RWPE2 (cell line): ENCODE results near the gene ZNF681.

ENCODE experiments used
- ATAC-seq: fragments of 200-7000 bp; cut with Tn5 transposase; 3 replicates; pipeline ENCODE4 v1.9.1; 2021; ENCODE audit warnings: low read depth
- DNase-seq: peaks from one replicate; pipeline ENCODE4 v3.0.0-alpha.2; 2020; ENCODE audit warnings: low spot score
- H3K27ac ChIP-seq: fragments of 450-650 bp; 2 replicates; pipeline ENCODE4 v1.5.1; 2017; ENCODE audit warnings: mild to moderate bottlenecking; ENCODE audit not compliant: poor library complexity, severe bottlenecking
- H3K27me3 ChIP-seq: fragments of 250-450 bp; sonication (Bioruptor Pico); 2 replicates; pipeline ENCODE4 v1.5.1; 2021; ENCODE audit warnings: mild to moderate bottlenecking, moderate library complexity; ENCODE audit not compliant: insufficient read depth, poor library complexity, severe bottlenecking
- H3K36me3 ChIP-seq: fragments of 250-450 bp; sonication (Bioruptor Pico); 2 replicates; pipeline ENCODE4 v1.5.1; 2020; ENCODE audit warnings: low read depth, mild to moderate bottlenecking, moderate library complexity
- H3K4me1 ChIP-seq: fragments of 250-450 bp; sonication (Bioruptor Pico); 2 replicates; pipeline ENCODE4 v1.5.1; 2021; ENCODE audit warnings: mild to moderate bottlenecking, moderate library complexity; ENCODE audit not compliant: insufficient read depth, poor library complexity, severe bottlenecking
- H3K4me3 ChIP-seq: fragments of 250-450 bp; sonication (Bioruptor Pico); 2 replicates; pipeline ENCODE4 v1.5.1; 2021; ENCODE audit warnings: mild to moderate bottlenecking, moderate library complexity; ENCODE audit not compliant: severe bottlenecking
- H3K9me3 ChIP-seq: fragments of 250-450 bp; sonication (Bioruptor Pico); 2 replicates; pipeline ENCODE4 v1.5.1; 2021; ENCODE audit warnings: mild to moderate bottlenecking, moderate library complexity; ENCODE audit not compliant: severe bottlenecking
- TF ChIP-seq, protein P1 (sequence below): fragments of 450-650 bp; IDR thresholded peaks from one replicate; pipeline ENCODE4 v1.5.1; 2017; ENCODE audit warnings: mild to moderate bottlenecking, moderate library complexity; ENCODE audit not compliant: poor library complexity, severe bottlenecking

ZNF681 gene

GRCh38 chr19:23771761-23772674 lies 13.3 kb upstream of the ZNF681 start:
- Histone ChIP-seq H3K27ac (peak overlapping the region; percentile 35), H3K4me3 (no peak overlapping the region), H3K36me3 (peaks cover 17% of the 10 kb centered on the region), H3K27me3 (no peaks in the 10 kb centered on the region), H3K9me3 (no peaks in the 10 kb centered on the region), H3K4me1 (peaks cover 6% of the 10 kb centered on the region)
- ATAC-seq (peak; percentile 64), DNase-seq (no peak)
- TF ChIP-seq, protein P1, sequence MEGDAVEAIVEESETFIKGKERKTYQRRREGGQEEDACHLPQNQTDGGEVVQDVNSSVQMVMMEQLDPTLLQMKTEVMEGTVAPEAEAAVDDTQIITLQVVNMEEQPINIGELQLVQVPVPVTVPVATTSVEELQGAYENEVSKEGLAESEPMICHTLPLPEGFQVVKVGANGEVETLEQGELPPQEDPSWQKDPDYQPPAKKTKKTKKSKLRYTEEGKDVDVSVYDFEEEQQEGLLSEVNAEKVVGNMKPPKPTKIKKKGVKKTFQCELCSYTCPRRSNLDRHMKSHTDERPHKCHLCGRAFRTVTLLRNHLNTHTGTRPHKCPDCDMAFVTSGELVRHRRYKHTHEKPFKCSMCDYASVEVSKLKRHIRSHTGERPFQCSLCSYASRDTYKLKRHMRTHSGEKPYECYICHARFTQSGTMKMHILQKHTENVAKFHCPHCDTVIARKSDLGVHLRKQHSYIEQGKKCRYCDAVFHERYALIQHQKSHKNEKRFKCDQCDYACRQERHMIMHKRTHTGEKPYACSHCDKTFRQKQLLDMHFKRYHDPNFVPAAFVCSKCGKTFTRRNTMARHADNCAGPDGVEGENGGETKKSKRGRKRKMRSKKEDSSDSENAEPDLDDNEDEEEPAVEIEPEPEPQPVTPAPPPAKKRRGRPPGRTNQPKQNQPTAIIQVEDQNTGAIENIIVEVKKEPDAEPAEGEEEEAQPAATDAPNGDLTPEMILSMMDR, result no peak

DNA sequence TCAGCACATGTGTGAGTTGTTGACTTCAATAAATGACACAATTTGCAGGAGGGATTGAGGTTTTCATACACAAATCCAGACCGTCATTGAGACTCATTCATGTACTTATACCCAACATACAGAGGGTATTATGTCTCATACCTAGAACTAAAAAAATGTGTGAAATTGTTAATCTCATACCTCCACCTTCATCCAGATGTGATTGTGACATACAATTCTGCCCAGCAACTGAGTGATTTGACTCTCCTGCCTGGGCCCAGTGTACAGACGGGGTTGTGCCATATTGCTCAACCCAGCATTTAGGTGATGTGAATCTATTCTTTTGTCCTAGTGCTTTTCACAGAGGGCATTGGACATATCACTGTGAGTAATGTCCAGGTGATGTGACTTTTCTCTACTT lies 12.6 kb upstream of the ZNF681 start:
- Histone ChIP-seq H3K27ac (peak overlapping the region; percentile 35), H3K36me3 (peaks cover 13% of the 10 kb centered on the region; the same call in 1 of the 2 replicates), H3K4me3 (no peak overlapping the region), H3K9me3 (no peaks in the 10 kb centered on the region), H3K4me1 (peaks cover 6% of the 10 kb centered on the region), H3K27me3 (no peaks in the 10 kb centered on the region)
- TF ChIP-seq, protein P1, result no peak
- no peak for ATAC-seq
- no peak for DNase-seq

DNA sequence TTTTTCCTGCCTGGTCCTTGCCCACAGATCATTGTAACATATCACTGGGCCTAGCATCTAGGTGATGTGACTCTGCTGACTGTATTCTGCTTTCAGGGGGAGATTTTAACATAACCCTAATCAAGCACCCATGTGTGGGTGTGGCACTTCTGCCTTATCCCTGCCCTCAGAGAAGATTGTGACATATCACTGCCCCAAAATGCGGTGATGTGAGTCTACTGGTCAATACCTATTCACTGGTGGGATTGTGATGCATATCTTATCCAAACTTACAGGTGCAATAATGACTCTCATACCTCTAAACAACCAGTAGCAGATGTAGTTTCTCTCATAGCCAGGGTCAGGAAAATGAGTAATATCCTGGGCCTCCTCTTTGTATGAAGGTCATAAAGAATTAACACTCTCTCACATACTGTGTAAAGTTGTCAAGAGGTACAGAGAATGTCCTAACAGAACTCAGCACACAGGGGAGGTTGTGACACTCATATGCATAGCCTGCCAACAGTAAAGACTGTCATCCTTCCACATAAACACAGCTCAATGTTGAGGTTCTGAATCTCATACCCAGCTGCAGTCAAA lies 12.1 kb upstream of the ZNF681 start:
- ATAC-seq, result no peak
- no peak for DNase-seq
- H3K27ac ChIP-seq, result peak overlapping the region; percentile 35
- H3K4me3 ChIP-seq, result no peak overlapping the region
- TF ChIP-seq, protein P1, result no peak
- H3K9me3 ChIP-seq, result no peaks in the 10 kb centered on the region
- peaks cover 6% of the 10 kb centered on the region for H3K4me1 ChIP-seq
- no peaks in the 10 kb centered on the region for H3K27me3 ChIP-seq
- H3K36me3 ChIP-seq, result peaks cover 13% of the 10 kb centered on the region; the same call in 1 of the 2 replicates

DNA sequence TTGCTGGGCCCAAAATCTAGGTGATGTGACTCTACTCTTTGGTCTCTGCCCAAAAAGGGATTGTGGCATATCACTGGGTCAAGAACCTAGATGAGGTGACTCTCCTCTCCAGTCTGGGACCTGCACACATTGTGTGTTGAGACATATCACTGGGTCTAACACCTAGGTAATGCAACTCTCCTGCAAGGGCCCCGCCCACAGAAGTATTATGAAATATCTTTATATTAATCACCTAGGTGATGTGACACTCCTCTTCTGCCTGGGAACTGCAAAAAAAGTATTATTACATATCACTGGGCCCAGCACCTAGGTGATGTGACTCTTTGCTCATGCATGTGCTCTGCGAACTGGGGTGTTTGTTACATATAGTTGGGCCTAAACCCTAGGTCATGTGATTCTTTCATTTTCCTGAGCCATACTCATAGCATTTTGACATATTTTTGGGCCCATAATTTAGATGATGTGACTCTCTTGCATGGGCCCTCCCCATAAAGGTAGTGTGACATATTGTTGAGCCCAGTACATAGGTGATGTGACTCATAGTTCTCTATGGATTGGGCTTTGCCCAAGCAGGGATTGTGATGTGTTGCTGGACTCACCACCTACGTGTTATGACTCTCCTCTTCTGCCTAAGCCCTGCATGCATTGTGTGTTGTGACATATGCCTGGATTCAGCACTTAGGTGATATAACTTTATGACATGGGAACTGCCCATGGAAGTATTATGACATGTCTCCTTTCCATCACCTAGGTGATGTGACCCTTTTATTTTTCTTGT lies 11.2 kb upstream of the ZNF681 start:
- DNase-seq, result no peak
- no peaks in the 10 kb centered on the region for H3K27me3 ChIP-seq
- no peak overlapping the region for H3K27ac ChIP-seq
- H3K4me1 ChIP-seq, result peaks cover 6% of the 10 kb centered on the region
- ATAC-seq, result peak; percentile 34; the same call in 2 of the 3 replicates
- H3K9me3 ChIP-seq, result no peaks in the 10 kb centered on the region
- H3K36me3 ChIP-seq, result peaks cover 17% of the 10 kb centered on the region; the same call in 1 of the 2 replicates
- H3K4me3 ChIP-seq, result no peak overlapping the region
- TF ChIP-seq, protein P1, result no peak
